T-helper 17 cell (primary cell): ENCODE measurements around the gene RASA4B. TPM values are rescaled to one million over a fixed set of nuclear protein-coding genes. Genes with fewer than 3 reads are reported as not detected.
"Not testable (repeated sequence)": the region's sequence is repeated elsewhere in the genome, so short reads cannot be mapped to it uniquely, and the experiment has no call there.

Experiments used
- ATAC-seq: fragments of 150-1000 bp; cut with Tn5 transposase; 2 replicates; pipeline ENCODE4 v1.10.0; 2021; ENCODE audit warnings: mild to moderate bottlenecking, moderate library complexity
- DNase-seq, 3 donors: peaks; one replicate each; pipeline versions ENCODE4 v3.0.0 to v3.0.0-alpha.2; 2020 to 2021
- H3K9me3 ChIP-seq: one replicate; pipeline ENCODE4 v1.7.0; 2013; ENCODE audit warnings: low read length, mild to moderate bottlenecking; ENCODE audit not compliant: control insufficient read depth, poor library complexity, severe bottlenecking
- H3K27ac Mint-ChIP-seq: one replicate; pipeline ENCODE4 v1.8.0; 2022; ENCODE audit warnings: mild to moderate bottlenecking, moderate library complexity, mixed read lengths
- H3K27me3 Mint-ChIP-seq: one replicate; pipeline ENCODE4 v1.8.0; 2022; ENCODE audit warnings: mixed read lengths
- H3K36me3 Mint-ChIP-seq: one replicate; pipeline ENCODE4 v1.8.0; 2022; ENCODE audit warnings: low read depth, mixed read lengths
- H3K4me1 Mint-ChIP-seq: one replicate; pipeline ENCODE4 v1.8.0; 2022; ENCODE audit warnings: mild to moderate bottlenecking, mixed read lengths
- H3K4me3 Mint-ChIP-seq: one replicate; pipeline ENCODE4 v1.8.0; 2022; ENCODE audit warnings: mild to moderate bottlenecking, moderate library complexity, mixed read lengths
- total RNA-seq, 4 donors: library from RNA in 2 of 4; stranded (reverse) in 2 of 4; gene quantifications; one replicate each; pipeline ENCODE4 v1.2.3 and lab custom pipeline; 2022 to 2026

RASA4B gene
- total RNA-seq, 2 donors from 2014 or later: 20.7 to 23.7 TPM

DNA sequence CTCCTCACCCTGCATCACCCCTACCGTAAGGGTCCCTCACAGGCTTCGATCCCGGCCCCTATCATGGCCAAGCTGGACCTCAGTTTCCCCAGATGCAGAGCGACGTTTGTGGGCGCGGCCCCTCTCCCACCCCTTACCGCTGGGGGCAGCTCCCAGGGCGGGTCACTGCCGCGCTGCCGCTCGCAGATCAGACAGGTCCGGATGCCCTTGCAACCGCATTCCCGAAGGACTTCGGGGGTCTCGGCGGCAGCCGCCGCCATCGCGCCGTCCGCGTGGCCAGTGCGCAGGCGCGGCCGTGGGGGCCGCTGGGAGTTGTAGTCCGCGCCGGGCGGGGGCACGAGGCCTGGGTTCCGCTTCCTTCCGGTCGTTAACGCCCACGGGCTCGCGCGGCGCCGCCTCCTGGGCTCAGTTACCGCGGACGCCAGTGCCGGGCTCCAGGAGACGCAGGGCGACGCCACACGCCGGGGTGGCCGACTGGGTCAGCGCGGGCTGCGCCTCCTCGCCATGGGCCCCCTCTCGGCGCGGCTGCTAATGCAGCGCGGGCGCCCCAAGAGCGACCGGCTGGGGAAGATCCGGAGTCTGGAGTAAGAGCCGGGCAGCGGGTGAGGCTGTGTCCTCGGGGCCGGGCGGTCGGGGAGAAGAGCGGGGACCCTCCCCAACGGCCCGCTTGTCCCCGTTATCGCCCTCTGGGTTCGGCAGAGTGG lies 52.8 kb downstream of the RASA4B start, which contains the start of the genes ALKBH4 and LRWD1:
Gene ALKBH4, minus strand, starts transcription at position 287 of the 704 bp plus-strand sequence. Its CDS starts 27 bp downstream, at position 260.
Gene LRWD1, plus strand, starts transcription at position 408 of the 704 bp plus-strand sequence. Its CDS starts 97 bp downstream, at position 505.
- H3K9me3 ChIP-seq: no peaks in the 10 kb centered on the region
- H3K4me1 Mint-ChIP-seq: peaks cover 26% of the 10 kb centered on the region
- peak; percentile 90 to 93 (median 92) for DNase-seq
- H3K27me3 Mint-ChIP-seq: no peaks in the 10 kb centered on the region
- H3K27ac Mint-ChIP-seq: peak within 1 kb of the TSS; percentile 72
- H3K4me3 Mint-ChIP-seq: peak within 1 kb of the TSS; percentile 91
- ATAC-seq: peak; percentile 99
- no peaks in the 10 kb centered on the region for H3K36me3 Mint-ChIP-seq

DNA sequence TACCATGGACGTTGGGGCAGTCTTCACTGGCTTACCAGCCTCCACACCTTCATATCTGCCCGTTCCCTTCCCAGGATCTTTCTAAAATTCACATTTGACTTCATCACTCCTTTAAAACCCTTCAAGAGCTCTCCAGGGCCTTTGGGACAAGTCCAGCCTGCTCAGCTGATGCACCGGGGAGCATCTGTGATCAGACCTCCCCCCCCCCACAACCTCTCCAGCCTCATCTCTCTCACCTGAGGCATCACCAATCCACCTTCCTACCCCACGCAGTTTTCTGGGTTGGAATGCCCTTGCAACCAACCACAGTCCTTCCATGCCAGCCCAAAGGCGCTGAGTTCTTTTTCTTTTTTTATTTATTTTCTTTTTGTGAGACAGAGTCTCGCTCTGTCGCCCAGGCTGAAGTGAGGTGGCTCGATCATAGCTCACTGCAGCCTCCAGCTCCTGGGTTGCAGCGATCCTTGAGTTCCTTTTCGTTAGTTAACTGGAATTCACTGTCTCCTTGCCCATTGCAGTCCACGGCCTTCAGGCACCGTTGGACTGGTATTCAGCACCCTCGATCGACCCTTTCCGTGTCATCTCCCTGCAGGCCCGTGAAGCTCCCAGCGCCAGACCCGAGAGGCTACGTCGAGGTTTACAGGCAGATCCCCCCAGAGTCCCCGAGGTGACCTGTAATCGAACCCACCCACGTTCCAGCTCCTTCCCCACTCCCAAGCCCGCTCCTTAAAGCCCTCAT lies 53.6 kb downstream of the RASA4B start:
- H3K9me3 ChIP-seq: no peaks in the 10 kb centered on the region
- H3K27ac Mint-ChIP-seq: peak overlapping the region; percentile 72
- no peaks in the 10 kb centered on the region for H3K36me3 Mint-ChIP-seq
- peaks cover 26% of the 10 kb centered on the region for H3K4me1 Mint-ChIP-seq
- peak overlapping the region; percentile 91 for H3K4me3 Mint-ChIP-seq
- ATAC-seq (no peak), DNase-seq (no peak)
- H3K27me3 Mint-ChIP-seq: no peaks in the 10 kb centered on the region

DNA sequence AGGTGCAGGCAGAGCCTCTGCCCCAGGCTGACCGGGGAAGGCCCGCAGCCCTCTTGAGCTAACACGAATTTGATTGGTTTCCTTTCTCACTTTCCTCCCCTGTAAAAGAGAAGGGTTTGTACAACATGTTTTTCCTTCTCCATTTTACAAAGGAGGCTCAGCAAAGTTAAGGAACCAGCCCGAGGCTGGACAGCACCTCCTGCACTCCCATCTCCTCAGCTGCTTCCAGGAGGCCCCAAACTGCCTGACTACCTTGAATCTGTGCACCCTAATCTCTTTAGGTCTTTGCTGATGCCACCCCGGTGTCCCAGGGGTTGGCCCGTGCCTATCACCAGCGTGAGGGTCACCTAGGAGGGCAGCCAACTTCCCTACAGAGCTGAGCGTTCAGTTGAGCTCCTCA lies 57.1 kb downstream of the RASA4B start:
- no peaks in the 10 kb centered on the region for H3K9me3 ChIP-seq
- Mint-ChIP-seq H3K27me3 (no peaks in the 10 kb centered on the region), H3K36me3 (no peaks in the 10 kb centered on the region), H3K4me3 (no peak overlapping the region), H3K27ac (peak overlapping the region; percentile 21), H3K4me1 (peaks cover 21% of the 10 kb centered on the region)
- no peak for DNase-seq
- no peak for ATAC-seq

DNA sequence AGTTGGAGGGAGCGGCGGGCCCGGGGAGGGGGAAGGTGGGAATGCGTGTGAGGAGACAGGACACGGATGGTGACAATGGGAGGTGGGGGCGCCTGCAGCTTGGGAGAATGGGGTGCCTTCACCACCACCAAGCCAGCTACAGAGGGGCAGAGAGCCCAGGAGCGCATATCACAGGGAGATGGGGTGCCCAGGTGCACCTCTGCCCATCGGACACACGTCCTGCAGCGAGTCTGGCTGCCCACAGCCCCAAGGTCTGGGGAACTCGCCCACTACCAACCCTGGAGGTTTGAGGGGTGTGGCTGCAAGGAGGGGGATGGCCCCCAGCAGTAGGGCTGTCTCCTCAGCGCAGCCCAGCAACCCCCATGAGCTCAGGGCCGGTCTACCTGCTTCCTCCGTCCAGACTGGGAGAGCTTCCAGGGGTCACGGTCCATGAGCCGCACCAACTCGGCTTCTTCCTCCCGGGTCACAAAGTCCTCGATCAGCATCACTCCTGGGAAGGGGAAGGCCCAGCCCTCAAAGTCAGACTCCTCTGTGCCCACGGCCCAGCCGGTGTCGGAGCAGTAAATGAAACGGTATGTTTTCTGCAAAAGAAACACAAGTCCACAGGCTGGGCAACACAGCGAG lies 58.2 kb downstream of the RASA4B start:
- H3K27me3 Mint-ChIP-seq: no peaks in the 10 kb centered on the region
- DNase-seq (no peak), ATAC-seq (no peak)
- H3K4me3 Mint-ChIP-seq: no peak overlapping the region
- H3K36me3 Mint-ChIP-seq: no peaks in the 10 kb centered on the region
- peaks cover 23% of the 10 kb centered on the region for H3K4me1 Mint-ChIP-seq
- H3K27ac Mint-ChIP-seq: no peak overlapping the region
- no peaks in the 10 kb centered on the region for H3K9me3 ChIP-seq

DNA sequence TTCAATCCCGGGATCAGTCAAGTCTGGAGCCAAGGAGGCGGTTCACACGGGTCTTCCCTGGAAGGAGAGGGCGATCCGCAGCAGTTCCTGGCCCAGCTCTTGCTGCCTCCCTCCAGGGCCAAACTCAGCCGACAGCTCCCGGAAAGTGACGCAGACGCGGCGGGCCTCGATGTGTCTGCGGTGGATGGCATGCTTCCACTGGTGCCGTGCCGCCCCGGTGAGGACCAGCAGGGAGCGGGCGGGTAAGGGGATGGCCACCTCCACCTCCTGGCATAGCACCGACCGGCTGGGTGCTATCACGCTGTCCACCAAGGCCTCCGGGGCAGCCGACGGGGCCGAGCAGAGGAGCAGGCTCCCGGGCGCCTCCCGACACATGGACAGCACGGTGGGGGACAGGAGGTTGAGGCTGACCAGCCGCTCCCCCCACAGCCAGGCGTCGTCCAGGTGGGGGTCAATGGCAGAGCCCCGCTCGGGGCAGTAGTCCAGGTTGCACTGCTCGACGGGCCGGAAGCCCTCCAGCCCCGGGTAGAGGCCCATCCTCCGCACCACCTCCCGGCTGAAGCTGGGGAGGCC lies 60.1 kb downstream of the RASA4B start:
- no peak for DNase-seq
- no peak for ATAC-seq
- Mint-ChIP-seq H3K36me3 (no peaks in the 10 kb centered on the region), H3K4me3 (no peak overlapping the region), H3K4me1 (peaks cover 14% of the 10 kb centered on the region), H3K27ac (no peak overlapping the region), H3K27me3 (no peaks in the 10 kb centered on the region)
- no peaks in the 10 kb centered on the region for H3K9me3 ChIP-seq

DNA sequence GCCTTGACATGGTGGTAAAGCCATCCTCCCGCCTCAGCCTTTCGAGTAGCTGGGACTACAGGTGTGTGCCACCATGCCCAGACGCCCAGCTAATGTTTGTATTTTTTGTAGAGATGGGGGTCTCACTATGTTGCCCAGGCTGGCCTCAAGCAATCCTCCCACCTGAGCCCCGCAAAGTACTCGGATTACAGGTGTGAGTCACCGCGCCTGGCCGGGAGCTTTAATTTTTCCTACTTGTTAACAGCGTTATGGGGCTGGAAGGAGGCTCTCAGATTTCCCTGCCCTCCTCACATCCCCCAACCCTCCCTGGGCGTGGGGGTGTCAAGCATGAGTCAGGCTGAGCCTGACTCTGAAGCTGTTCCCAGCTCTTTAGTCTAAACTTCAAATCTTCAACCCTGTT lies 61.2 kb downstream of the RASA4B start:
- no peak overlapping the region for H3K27ac Mint-ChIP-seq
- no peaks in the 10 kb centered on the region for H3K36me3 Mint-ChIP-seq
- ATAC-seq (no peak), DNase-seq (no peak)
- no peaks in the 10 kb centered on the region for H3K9me3 ChIP-seq
- no peaks in the 10 kb centered on the region for H3K27me3 Mint-ChIP-seq
- peaks cover 7% of the 10 kb centered on the region for H3K4me1 Mint-ChIP-seq
- H3K4me3 Mint-ChIP-seq: no peak overlapping the region

DNA sequence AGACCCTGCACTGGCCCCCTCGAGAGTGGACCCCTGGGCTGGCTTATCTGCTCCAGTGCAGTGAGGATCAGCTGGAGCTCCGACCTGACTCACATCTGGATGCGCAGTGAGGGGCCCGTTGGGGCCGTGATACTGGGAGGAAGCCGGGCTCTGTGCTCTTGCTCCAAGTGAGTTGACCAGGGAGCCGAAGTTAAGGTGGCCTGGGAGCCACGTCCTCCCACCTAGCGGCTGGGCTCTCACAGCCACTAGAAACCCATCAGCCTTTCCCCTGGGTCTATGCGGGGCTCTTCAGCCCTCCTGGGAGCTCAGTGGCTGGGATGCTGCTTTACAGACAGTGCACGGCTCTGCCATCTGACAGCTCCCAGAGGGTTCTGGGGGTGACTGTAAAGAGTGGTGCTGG lies 62.0 kb downstream of the RASA4B start:
- DNase-seq (no peak), ATAC-seq (no peak)
- H3K27ac Mint-ChIP-seq: no peak overlapping the region
- no peaks in the 10 kb centered on the region for H3K36me3 Mint-ChIP-seq
- no peaks in the 10 kb centered on the region for H3K27me3 Mint-ChIP-seq
- no peaks in the 10 kb centered on the region for H3K9me3 ChIP-seq
- no peak overlapping the region for H3K4me3 Mint-ChIP-seq
- peaks cover 3% of the 10 kb centered on the region for H3K4me1 Mint-ChIP-seq

DNA sequence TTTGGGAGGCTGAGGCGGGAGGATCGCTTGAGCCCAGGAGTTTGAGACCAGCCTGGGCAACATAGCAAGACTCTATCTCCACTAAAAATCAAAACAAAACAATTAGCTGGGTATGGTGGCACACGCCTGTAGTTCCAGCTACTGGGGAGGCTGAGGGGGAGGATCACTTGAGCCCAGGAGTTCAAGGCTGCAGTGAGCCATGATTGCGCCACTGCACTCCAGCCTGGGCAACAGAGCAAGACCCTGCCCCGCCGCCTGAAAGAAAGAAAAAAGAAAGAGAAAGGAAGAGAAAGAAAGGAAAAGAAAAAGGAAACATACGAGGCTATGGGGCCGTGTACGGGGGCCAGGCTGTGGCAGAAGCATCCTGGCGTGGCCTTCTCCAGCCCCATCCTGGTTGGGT lies 62.6 kb downstream of the RASA4B start:
- not testable (repeated sequence) for H3K4me3 Mint-ChIP-seq, H3K27ac Mint-ChIP-seq, DNase-seq, H3K27me3 Mint-ChIP-seq, H3K4me1 Mint-ChIP-seq, ATAC-seq, H3K36me3 Mint-ChIP-seq, H3K9me3 ChIP-seq

DNA sequence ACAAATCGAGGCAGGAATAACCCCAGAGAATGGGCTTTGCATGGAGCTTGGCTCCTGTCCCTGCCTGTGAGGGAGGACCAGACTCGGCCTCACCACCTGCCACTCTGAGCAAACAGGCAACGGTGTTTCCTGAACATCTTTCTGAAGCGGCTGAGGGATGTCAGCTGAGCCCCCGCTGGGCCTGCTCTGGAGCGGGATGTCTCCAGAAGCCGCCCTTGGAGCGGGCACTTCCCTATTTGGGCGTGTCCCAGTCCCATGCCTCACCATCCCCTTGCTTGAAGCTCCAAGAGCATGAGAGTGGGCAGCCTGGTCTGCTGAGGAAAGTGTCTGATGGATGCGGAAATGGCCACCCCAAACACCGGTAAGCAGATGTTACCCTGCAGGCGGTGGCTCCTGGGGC lies 63.1 kb downstream of the RASA4B start:
- H3K4me3 Mint-ChIP-seq: no peak overlapping the region
- H3K9me3 ChIP-seq: no peaks in the 10 kb centered on the region
- H3K4me1 Mint-ChIP-seq: peaks cover 7% of the 10 kb centered on the region
- no peak for DNase-seq
- H3K27me3 Mint-ChIP-seq: no peaks in the 10 kb centered on the region
- no peaks in the 10 kb centered on the region for H3K36me3 Mint-ChIP-seq
- ATAC-seq: no peak
- no peak overlapping the region for H3K27ac Mint-ChIP-seq

DNA sequence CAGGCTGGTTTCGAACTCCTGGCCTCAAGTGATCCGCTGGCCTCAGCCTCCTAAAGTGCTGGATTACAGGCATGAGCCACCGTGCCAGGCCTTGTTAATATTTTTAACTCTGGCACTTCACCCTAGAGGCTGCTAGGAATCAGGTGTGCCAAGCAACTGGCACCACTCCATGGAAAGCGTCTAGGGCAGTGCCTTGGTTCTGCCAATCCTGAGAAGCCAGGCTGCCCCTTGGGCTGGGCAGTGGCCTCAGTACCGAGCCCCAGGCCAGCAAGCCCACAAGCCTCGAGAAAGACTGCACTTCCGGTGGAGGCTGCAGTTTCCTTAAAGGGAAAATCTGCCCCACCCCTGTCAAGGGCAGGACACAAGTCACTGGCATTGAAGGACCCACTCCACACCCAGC lies 64.3 kb downstream of the RASA4B start:
- ATAC-seq (no peak), DNase-seq (no peak)
- Mint-ChIP-seq H3K4me3 (no peak overlapping the region), H3K27ac (no peak overlapping the region), H3K36me3 (no peaks in the 10 kb centered on the region), H3K4me1 (peaks cover 7% of the 10 kb centered on the region), H3K27me3 (no peaks in the 10 kb centered on the region)
- no peaks in the 10 kb centered on the region for H3K9me3 ChIP-seq

DNA sequence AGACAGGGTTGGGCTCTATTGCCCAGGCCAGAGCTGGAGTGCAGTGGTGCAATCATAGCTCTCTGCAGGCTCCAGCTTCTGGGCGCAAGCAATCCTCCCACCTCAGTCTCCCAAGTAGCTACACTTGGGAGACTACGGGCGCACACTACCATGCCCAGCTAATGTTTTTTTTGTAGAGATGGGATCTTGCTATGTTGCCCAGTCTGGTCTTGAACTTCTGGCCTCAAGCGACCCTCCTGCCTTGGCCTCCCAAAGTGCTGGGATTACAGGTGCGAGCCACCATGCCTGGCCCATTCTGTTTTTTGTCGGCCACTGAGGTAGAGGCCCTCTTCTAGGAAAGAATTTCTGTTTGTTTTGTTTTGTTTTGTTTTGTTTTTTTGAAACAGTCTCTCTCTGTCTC lies 65.1 kb downstream of the RASA4B start:
- DNase-seq: no peak
- Mint-ChIP-seq H3K4me3 (no peak overlapping the region), H3K27ac (no peak overlapping the region), H3K4me1 (peaks cover 7% of the 10 kb centered on the region), H3K27me3 (no peaks in the 10 kb centered on the region), H3K36me3 (no peaks in the 10 kb centered on the region)
- H3K9me3 ChIP-seq: no peaks in the 10 kb centered on the region
- ATAC-seq: no peak

DNA sequence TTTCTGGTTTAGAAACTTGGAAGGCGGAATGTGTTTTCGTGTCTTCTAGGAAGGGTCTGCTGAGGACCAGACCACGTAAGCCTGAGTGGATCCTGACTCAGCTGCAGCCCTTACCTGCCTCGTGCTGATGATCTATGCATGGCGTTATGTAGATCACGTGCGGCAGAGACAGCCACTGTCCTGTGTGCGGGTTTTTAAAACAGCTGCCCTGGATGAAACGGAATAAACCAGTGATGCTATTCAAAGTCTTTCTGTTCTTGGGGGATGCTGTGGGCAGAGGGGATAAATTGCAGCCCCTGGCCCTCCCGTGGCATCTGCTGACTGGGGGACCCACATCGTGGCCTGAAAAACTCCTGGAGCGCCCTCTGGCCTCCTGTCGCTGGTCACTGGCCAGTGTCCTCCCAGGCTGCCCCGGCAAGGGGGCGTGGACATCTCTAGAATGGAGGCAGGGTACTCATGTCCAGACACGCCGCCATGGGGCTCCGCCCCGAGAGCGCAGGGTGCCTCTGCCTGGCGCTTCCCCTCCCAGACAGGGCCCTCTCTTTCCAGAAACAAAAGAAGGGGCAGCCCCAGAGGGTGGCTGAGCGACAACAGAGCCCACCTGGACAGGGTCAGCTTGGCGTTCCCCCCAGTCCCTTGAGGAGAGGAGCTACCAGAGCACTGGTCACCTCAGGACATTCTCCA lies 66.1 kb downstream of the RASA4B start:
- Mint-ChIP-seq H3K4me1 (peaks cover 7% of the 10 kb centered on the region), H3K27me3 (no peaks in the 10 kb centered on the region), H3K4me3 (no peak overlapping the region), H3K27ac (no peak overlapping the region), H3K36me3 (no peaks in the 10 kb centered on the region)
- no peaks in the 10 kb centered on the region for H3K9me3 ChIP-seq
- ATAC-seq: no peak
- DNase-seq: no peak

DNA sequence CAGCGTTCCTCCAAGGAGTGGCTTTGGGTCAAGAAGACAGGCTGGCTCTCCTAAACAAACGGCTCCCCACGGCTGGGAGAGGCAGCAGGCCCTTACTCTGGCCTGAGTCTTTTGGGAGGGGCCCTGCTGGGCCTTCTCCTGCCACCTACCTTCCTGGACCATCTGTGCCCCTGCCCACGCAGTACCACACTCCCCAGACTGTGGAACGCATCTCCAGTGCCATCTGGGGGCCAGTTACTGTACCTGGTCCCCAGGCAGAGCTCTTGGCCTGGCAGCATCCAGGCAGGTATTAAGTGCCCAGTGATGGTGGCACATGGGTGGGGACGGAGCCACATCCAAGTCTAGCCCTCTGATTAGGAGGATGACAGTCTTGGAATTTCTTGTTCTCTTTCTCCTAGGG lies 67.3 kb downstream of the RASA4B start:
- peak in 2 of 3 donors; percentile 24 to 46 for DNase-seq
- H3K36me3 Mint-ChIP-seq: no peaks in the 10 kb centered on the region
- peak overlapping the region; percentile 14 for H3K27ac Mint-ChIP-seq
- no peaks in the 10 kb centered on the region for H3K9me3 ChIP-seq
- ATAC-seq: peak; percentile 90
- peaks cover 9% of the 10 kb centered on the region for H3K4me1 Mint-ChIP-seq
- no peak overlapping the region for H3K4me3 Mint-ChIP-seq
- no peaks in the 10 kb centered on the region for H3K27me3 Mint-ChIP-seq
